Measurements from ENCODE around the gene RIPK3.

- TF ChIP-seq EGR1 (IDR thresholded peaks at IDR 0.05; ENCODE audit: borderline replicate concordance, low read depth, low read length) (no peak), SRF (IDR thresholded peaks at IDR 0.05; ENCODE audit: low read depth, low read length) (no peak), RAD21 (IDR thresholded peaks at IDR 0.05 in 1 of 2, conservative IDR thresholded peaks at IDR 0.05 in 1 of 2; ENCODE audit: low read depth in 2 of 2, low read length in 2 of 2) (no peak), ZNF274 (IDR thresholded peaks at IDR 0.05; ENCODE audit: borderline replicate concordance, extremely low read depth, low read length) (no peak), POLR2A (IDR thresholded peaks at IDR 0.05; ENCODE audit: control extremely low read depth in 1 of 2, low read depth in 2 of 2, low read length in 2 of 2) (no peak), NANOG (IDR thresholded peaks at IDR 0.05; ENCODE audit: insufficient read depth, low read depth, low read length, poor library complexity, severe bottlenecking) (no peak)
These were observed 30.1 kb downstream of the RIPK3 start, which contains the start of gene LTB4R2 for GRCh38 chr14:24309538-24310264.
